ENCODE results near the gene KMT2E.

Gene KMT2E

GRCh38 chr7:105009667-105010503, 4.1 kb upstream of the KMT2E start:
- no peak for DNase-seq (ENCODE audit: low read depth)
- no peak for TF ChIP-seq CTCF (IDR thresholded peaks at IDR 0.05; ENCODE audit: insufficient read depth, low read depth, low read length, missing control alignments)
- peak overlapping the region; percentile 94 for H3K4me3 ChIP-seq (ENCODE audit: low read depth, low read length)

- no peak for TF ChIP-seq CTCF (IDR thresholded peaks at IDR 0.05; ENCODE audit: insufficient read depth, low read depth, low read length, missing control alignments)
- peak; percentile 13 for DNase-seq (ENCODE audit: low read depth)
- H3K4me3 ChIP-seq (ENCODE audit: low read depth, low read length): peak overlapping the region; percentile 94
These were observed 3.4 kb upstream of the KMT2E start for GRCh38 chr7:105010504-105011130.

GRCh38 chr7:105011141-105011830, 2.7 kb upstream of the KMT2E start:
- peak; percentile 51 for DNase-seq (ENCODE audit: low read depth)
- no peak for TF ChIP-seq CTCF (IDR thresholded peaks at IDR 0.05; ENCODE audit: insufficient read depth, low read depth, low read length, missing control alignments)

GRCh38 chr7:105011831-105012502, 2.0 kb upstream of the KMT2E start:
- peak overlapping the region; percentile 94 for H3K4me3 ChIP-seq (ENCODE audit: low read depth, low read length)
- DNase-seq (ENCODE audit: low read depth): peak; percentile 49
- no peak for TF ChIP-seq CTCF (IDR thresholded peaks at IDR 0.05; ENCODE audit: insufficient read depth, low read depth, low read length, missing control alignments)

More at GRCh38 chr7:105011141-105011830, 2.7 kb upstream of the KMT2E start:
- H3K4me3 ChIP-seq (ENCODE audit: low read depth, low read length): peak overlapping the region; percentile 94

- DNase-seq (ENCODE audit: low read depth): peak; percentile 100
- H3K4me3 ChIP-seq (ENCODE audit: low read depth, low read length): peak overlapping the region; percentile 94
- no peak for TF ChIP-seq CTCF (IDR thresholded peaks at IDR 0.05; ENCODE audit: insufficient read depth, low read depth, low read length, missing control alignments)
These were observed 1.3 kb upstream of the KMT2E start for GRCh38 chr7:105012503-105013220.

- DNase-seq (ENCODE audit: low read depth): peak; percentile 96
- H3K4me3 ChIP-seq (ENCODE audit: low read depth, low read length): peak overlapping the region; percentile 94
- TF ChIP-seq CTCF (IDR thresholded peaks at IDR 0.05; ENCODE audit: insufficient read depth, low read depth, low read length, missing control alignments): peak; percentile 57
These were observed 687 bp upstream of the KMT2E start for GRCh38 chr7:105013221-105013815.
